HepG2 (cell line): ENCODE results near the gene TANC1. TPM values are rescaled to one million over a fixed set of nuclear protein-coding genes. Genes with fewer than 3 reads are reported as not detected.

Experiments
- CEBPZ ChIP-seq: IDR thresholded peaks from 2 replicates; pipeline ENCODE4 v1.6.1; 2012; ENCODE audit warnings: low read length, improper control_type of control experiment
- CERS6 ChIP-seq: sonication (generic); formaldehyde crosslinking; IDR thresholded peaks from 2 replicates; pipeline ENCODE4 v1.5.0; 2020; ENCODE audit warnings: missing genetic modification reagents
- FOXA1 ChIP-seq, 2 experiments: fragments of 450-650 bp in 1 of 2; sonication (generic) in 1 of 2; formaldehyde crosslinking in 1 of 2; IDR thresholded peaks; 2 replicates each; pipeline versions ENCODE4 v1.4.0 to v1.6.1; 2016 to 2020; ENCODE audit warnings: missing genetic modification reagents in 1 of 2
- MEF2D ChIP-seq: sonication (generic); formaldehyde crosslinking; IDR thresholded peaks from 2 replicates; pipeline ENCODE4 v1.5.1; 2020; ENCODE audit warnings: mild to moderate bottlenecking, missing genetic modification reagents
- NFKB2 ChIP-seq: sonication (generic); formaldehyde crosslinking; IDR thresholded peaks from 2 replicates; pipeline ENCODE4 v1.4.0; 2020; ENCODE audit warnings: missing genetic modification reagents, borderline replicate concordance
- ZFYVE20 ChIP-seq: sonication (generic); formaldehyde crosslinking; IDR thresholded peaks from 2 replicates; pipeline ENCODE4 v1.8.0; 2023; ENCODE audit warnings: low read depth, mild to moderate bottlenecking, moderate library complexity, missing genetic modification reagents, borderline replicate concordance
- ZHX1 ChIP-seq: sonication (generic); formaldehyde crosslinking; IDR thresholded peaks from 2 replicates; pipeline ENCODE4 v1.8.1; 2022; ENCODE audit warnings: low read depth, mild to moderate bottlenecking, missing genetic modification reagents
- ZNF704 ChIP-seq: sonication (generic); formaldehyde crosslinking; IDR thresholded peaks from 2 replicates; pipeline ENCODE4 v1.8.1; 2023; ENCODE audit warnings: mild to moderate bottlenecking, inconsistent platforms, moderate library complexity, missing genetic modification reagents, borderline replicate concordance
- polyA plus RNA-seq, 8 experiments: library from polyadenylated mRNA; depleted of rRNA in 3 of 8; stranded (reverse) in 7 of 8; unstranded in 1 of 8; fragments of >200 nt; fragmentation: Illumina TruSeq in 4 of 8; extraction: Trizol in 4 of 8; gene quantifications; 2 replicates each; pipeline versions ENCODE4 v1.2.1 to v1.2.3, GENCODE V29; 2011 to 2016; ENCODE audit warnings: low read depth in 4 of 8, missing spikeins in 1 of 8, mixed read lengths in 1 of 8; ENCODE audit not compliant: insufficient read depth in 1 of 8
- total RNA-seq, 5 experiments: library from RNA; depleted of rRNA; stranded (reverse); fragments of >200 nt; fragmentation: Illumina TruSeq; extraction: Trizol; gene quantifications; 2 replicates each; pipeline ENCODE4 v1.2.3, GENCODE V29; 2016; ENCODE audit warnings: low read depth in 1 of 5

TANC1 gene
- total and polyA plus RNA-seq, 2 of the 13 experiments (the other 11 are each of a cell fraction or from before 2014, with no cell fraction given), result 2.3 to 5.6 TPM

- TF ChIP-seq CEBPZ (no peak), ZHX1 (no peak), CERS6 (CRISPR knock-in tag) (no peak), FOXA1 (IDR thresholded peaks at IDR 0.05) (no peak), FOXA1 (CRISPR knock-in tag; IDR thresholded peaks at IDR 0.05) (no peak), ZNF704 (CRISPR knock-in tag) (no peak), ZFYVE20 (CRISPR knock-in tag) (no peak), NFKB2 (no peak), MEF2D (CRISPR knock-in tag) (no peak)
Observed at GRCh38 chr2:159088906-159089305, 120.5 kb downstream of the TANC1 start (continued).
